Gastrocnemius medialis (tissue), 4 donors: Measurements from ENCODE around the gene RB1. TPM values are rescaled to one million over a fixed set of nuclear protein-coding genes. Genes with fewer than 3 reads are reported as not detected.
A peak's percentile ranks its signal among the peaks of the same experiment; 100 is the strongest.

Experiments used
- ATAC-seq, 2 donors: fragments of 150-250 bp; one replicate each; pipeline ENCODE4 v1.9.1; 2016
- DNase-seq, 2 donors: peaks; one replicate each; pipeline ENCODE4 v3.0.0-alpha.2; 2019
- H3K27ac ChIP-seq, 4 donors: fragments of 200-600 bp; sonication (generic); 1 replicate in 1 of 4; 2 replicates in 3 of 4; pipeline ENCODE4 v1.5.1; 2016 to 2018; ENCODE audit warnings: mild to moderate bottlenecking in 2 of 4, moderate library complexity in 1 of 4
- H3K27me3 ChIP-seq, 3 donors: fragments of 200-600 bp; sonication (generic) in 2 of 3; 1 replicate in 1 of 3; 2 replicates in 2 of 3; pipeline versions ENCODE4 v1.5.1 to v1.6.0; 2016 to 2019; ENCODE audit warnings: mild to moderate bottlenecking in 1 of 3, moderate library complexity in 1 of 3
- H3K36me3 ChIP-seq, 2 donors: fragments of 200-600 bp; sonication (generic) in 1 of 2; one replicate each; pipeline ENCODE4 v1.5.1; 2017 to 2018
- H3K4me1 ChIP-seq, 2 donors: fragments of 200-600 bp; sonication (generic) in 1 of 2; one replicate each; pipeline ENCODE4 v1.5.1; 2016 to 2017; ENCODE audit warnings: mild to moderate bottlenecking in 2 of 2
- H3K4me3 ChIP-seq, 4 donors: fragments of 200-600 bp; sonication (generic) in 3 of 4; 1 replicate in 1 of 4; 2 replicates in 3 of 4; pipeline ENCODE4 v1.5.1; 2016 to 2019; ENCODE audit warnings: mild to moderate bottlenecking in 2 of 4
- H3K9me3 ChIP-seq, 3 donors: fragments of 200-600 bp; sonication (generic) in 2 of 3; 1 replicate in 1 of 3; 2 replicates in 2 of 3; pipeline ENCODE4 v1.5.1; 2016 to 2019
- POLR2A ChIP-seq, 2 donors: fragments of 450-650 bp; IDR thresholded peaks; one replicate each; pipeline ENCODE4 v1.6.1; 2017; ENCODE audit warnings: antibody characterized with exemption in 2 of 2, mild to moderate bottlenecking in 2 of 2, moderate library complexity in 2 of 2
- in situ Hi-C, 4 donors: fragments of 200-750 bp; cut with MboI; loops; one replicate each; pipeline versions ENCODE4 v1.15.0 to v1.8.0; 2017; ENCODE audit warnings: low sequenced_read_pairs in 4 of 4
- intact Hi-C: fragments of 100-400 bp; cut with DNase I; formaldehyde crosslinking; loops from one replicate; pipeline ENCODE4 v1.15.1; 2023; ENCODE audit warnings: low total_unique reads
- total RNA-seq, 4 donors: library from RNA; depleted of rRNA; stranded (reverse); fragments of >200 nt; gene quantifications; one replicate each; pipeline versions ENCODE4 v1.1.0 to v1.2.3, GENCODE V29; 2016
- TF ChIP-seq, protein P1 (sequence below), 5 experiments: fragments of 450-650 bp in 3 of 5; fragments of 200-600 bp in 2 of 5; sonication (generic) in 2 of 5; IDR thresholded peaks in 4 of 5; conservative IDR thresholded peaks in 1 of 5; 1 replicate in 4 of 5; 2 replicates in 1 of 5; pipeline ENCODE4 v1.5.1; 2016 to 2019; ENCODE audit warnings: antibody characterized with exemption in 5 of 5, mild to moderate bottlenecking in 3 of 5, moderate library complexity in 3 of 5

The RB1 gene
- total RNA-seq, 4 donors from 2014 or later, result 29.3 to 45.6 (median 33.2) TPM

DNA sequence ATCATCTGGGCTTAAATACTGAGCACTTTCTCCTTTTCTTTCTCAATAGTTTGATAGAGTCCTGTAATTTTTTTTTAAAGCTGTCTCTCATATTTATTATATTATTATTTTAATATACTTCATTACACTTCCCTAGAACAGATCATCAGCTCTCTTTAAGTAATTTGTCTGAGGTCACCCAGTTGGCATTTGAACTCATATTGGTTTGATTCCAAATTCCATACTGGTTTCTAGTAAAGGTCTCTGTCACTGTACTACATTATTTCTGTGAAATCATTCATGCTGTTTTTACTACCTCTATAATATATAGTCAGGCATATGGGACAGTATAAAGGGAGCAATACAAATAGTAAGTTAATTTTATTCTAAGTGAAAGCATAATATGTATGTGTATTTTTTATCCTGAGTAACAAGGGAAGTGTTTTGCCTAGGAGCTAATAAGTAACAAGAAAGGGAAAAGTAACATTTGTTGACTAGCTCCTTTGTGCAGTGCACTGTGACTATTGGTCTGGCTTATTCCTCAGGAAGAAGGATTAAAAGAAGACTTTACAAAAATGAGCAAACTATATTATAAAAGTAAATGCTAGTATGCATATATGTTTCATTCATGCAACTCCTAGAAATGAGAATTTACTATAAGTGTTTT, 95.0 kb downstream of the RB1 start:
- peaks cover 0 to 10% of the 10 kb centered on the region in 2 donors for H3K36me3 ChIP-seq
- ATAC-seq (no peak), DNase-seq (no peak)
- no peak overlapping the region for H3K4me3 ChIP-seq
- TF ChIP-seq, protein P1, sequence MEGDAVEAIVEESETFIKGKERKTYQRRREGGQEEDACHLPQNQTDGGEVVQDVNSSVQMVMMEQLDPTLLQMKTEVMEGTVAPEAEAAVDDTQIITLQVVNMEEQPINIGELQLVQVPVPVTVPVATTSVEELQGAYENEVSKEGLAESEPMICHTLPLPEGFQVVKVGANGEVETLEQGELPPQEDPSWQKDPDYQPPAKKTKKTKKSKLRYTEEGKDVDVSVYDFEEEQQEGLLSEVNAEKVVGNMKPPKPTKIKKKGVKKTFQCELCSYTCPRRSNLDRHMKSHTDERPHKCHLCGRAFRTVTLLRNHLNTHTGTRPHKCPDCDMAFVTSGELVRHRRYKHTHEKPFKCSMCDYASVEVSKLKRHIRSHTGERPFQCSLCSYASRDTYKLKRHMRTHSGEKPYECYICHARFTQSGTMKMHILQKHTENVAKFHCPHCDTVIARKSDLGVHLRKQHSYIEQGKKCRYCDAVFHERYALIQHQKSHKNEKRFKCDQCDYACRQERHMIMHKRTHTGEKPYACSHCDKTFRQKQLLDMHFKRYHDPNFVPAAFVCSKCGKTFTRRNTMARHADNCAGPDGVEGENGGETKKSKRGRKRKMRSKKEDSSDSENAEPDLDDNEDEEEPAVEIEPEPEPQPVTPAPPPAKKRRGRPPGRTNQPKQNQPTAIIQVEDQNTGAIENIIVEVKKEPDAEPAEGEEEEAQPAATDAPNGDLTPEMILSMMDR (IDR thresholded peaks at IDR 0.05 in 4 of 5, conservative IDR thresholded peaks at IDR 0.05 in 1 of 5), result no peak
- no peak for TF ChIP-seq POLR2A (IDR thresholded peaks at IDR 0.05)
- H3K27ac ChIP-seq, result peak overlapping the region in 2 of 4 donors; percentile 32 to 70
- no peaks in the 10 kb centered on the region for H3K27me3 ChIP-seq
- H3K4me1 ChIP-seq, result peaks cover 0 to 14% of the 10 kb centered on the region in 2 donors
- intact Hi-C loops (loop anchor here (5.0 kb wide), 1 partner anchor 184 kb away; no protein-coding TSS in a partner anchor), in situ Hi-C loops (no loop called here)
- no peaks in the 10 kb centered on the region for H3K9me3 ChIP-seq

DNA sequence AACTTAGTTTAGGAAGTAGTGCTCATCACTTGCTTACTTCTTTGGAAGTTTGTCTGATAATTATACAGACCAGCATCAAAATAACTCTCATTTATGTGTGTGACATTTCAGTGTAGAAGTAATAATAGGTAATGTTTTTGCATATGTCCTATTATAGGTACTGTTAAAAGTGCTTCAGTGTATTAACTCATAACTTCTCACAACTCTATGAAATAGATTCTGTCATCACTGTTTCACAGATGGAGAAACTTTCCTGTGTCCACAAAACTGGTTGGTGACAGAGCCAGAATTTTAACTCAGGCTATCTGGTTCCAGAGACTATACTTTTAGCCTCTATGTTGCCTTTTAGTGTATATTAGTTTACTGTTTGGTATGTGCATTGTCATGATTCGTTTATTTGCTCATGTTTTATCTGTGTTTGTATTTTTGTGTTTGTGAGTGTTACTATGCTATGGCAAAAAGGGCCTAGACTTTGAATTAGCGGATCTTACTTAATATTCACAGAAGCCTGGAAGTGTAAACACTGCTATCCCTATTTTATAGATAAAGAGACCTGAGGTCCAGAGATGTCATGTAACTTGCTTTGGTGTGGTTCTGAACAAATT, 96.6 kb downstream of the RB1 start:
- ATAC-seq (no peak), DNase-seq (no peak)
- peaks cover 0 to 14% of the 10 kb centered on the region in 2 donors for H3K4me1 ChIP-seq
- TF ChIP-seq POLR2A (IDR thresholded peaks at IDR 0.05), result no peak
- TF ChIP-seq, protein P1 (IDR thresholded peaks at IDR 0.05 in 4 of 5, conservative IDR thresholded peaks at IDR 0.05 in 1 of 5), result no peak
- no peak overlapping the region for H3K4me3 ChIP-seq
- in situ Hi-C loops, result loop anchor here in 1 of 4 donors (25.0 kb wide), 1 partner anchor 187 kb away; no protein-coding TSS in a partner anchor
- no peaks in the 10 kb centered on the region for H3K36me3 ChIP-seq
- H3K27ac ChIP-seq, result peak overlapping the region; percentile 44 to 71 (median 70)
- no peaks in the 10 kb centered on the region for H3K27me3 ChIP-seq
- H3K9me3 ChIP-seq, result no peaks in the 10 kb centered on the region
- intact Hi-C loops, result no loop called here

DNA sequence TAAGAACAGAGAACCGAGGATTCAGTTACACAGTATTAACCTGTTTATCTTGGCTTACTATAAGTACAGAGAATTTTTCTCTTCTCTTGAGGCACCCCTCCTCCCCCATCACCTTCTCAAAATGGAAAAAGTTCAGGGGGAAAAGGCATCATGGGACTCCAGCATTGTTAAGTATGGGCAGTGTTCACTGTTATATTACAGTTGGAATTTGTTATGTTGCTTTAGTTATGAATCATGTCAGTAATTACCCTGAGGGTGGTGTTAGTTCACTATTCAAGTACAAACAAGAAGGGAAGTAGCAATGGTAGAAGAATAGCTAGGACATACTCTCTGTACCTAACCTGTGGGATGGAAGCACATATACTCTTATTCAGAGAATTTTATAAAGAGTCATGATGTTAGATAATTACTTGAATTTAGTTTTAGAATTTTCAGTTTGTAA, 97.3 kb downstream of the RB1 start:
- Histone ChIP-seq H3K36me3 (no peaks in the 10 kb centered on the region), H3K4me1 (peaks cover 0 to 14% of the 10 kb centered on the region in 2 donors), H3K9me3 (no peaks in the 10 kb centered on the region), H3K4me3 (no peak overlapping the region), H3K27me3 (no peaks in the 10 kb centered on the region), H3K27ac (peak overlapping the region; percentile 44 to 71 (median 70))
- no peak for DNase-seq
- ATAC-seq, result peak; percentile 71 to 79
- TF ChIP-seq POLR2A (IDR thresholded peaks at IDR 0.05), result no peak
- TF ChIP-seq, protein P1 (IDR thresholded peaks at IDR 0.05 in 4 of 5, conservative IDR thresholded peaks at IDR 0.05 in 1 of 5), result no peak
- intact Hi-C loops, result no loop called here
- in situ Hi-C loops, result loop anchor here in 1 of 4 donors (25.0 kb wide), 1 partner anchor 186 kb away; no protein-coding TSS in a partner anchor

DNA sequence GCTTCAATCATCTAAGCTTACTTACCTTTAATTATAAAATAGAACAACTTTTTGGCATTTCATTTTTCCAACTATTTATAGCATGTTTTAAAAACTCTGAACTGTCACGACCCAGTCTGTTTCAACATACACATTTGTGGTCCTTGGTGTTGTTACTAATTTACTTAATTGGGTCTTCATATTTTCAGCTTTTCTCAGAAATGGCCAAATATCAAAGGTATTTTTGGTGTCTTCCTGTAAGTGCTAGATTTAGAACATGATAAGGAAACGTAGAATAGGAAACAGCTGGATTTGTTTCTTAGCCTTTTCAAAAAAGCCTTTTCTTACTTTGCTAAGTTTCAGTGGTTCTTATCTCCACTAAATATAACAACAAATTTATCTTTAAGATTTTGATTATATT, 97.9 kb downstream of the RB1 start:
- in situ Hi-C loops, result loop anchor here in 1 of 4 donors (25.0 kb wide), 1 partner anchor 186 kb away; no protein-coding TSS in a partner anchor
- H3K27ac ChIP-seq, result peak overlapping the region; percentile 31 to 71 (median 70)
- intact Hi-C loops, result no loop called here
- no peaks in the 10 kb centered on the region for H3K36me3 ChIP-seq
- no peak overlapping the region for H3K4me3 ChIP-seq
- DNase-seq (no peak), ATAC-seq (no peak)
- no peaks in the 10 kb centered on the region for H3K27me3 ChIP-seq
- no peaks in the 10 kb centered on the region for H3K9me3 ChIP-seq
- TF ChIP-seq, protein P1 (IDR thresholded peaks at IDR 0.05 in 4 of 5, conservative IDR thresholded peaks at IDR 0.05 in 1 of 5), result no peak
- peaks cover 0 to 14% of the 10 kb centered on the region in 2 donors for H3K4me1 ChIP-seq
